Kidney (tissue), 14 donors: Measurements from ENCODE around the gene KCNQ1OT1. TPM values are rescaled to one million over a fixed set of nuclear protein-coding genes. Genes with fewer than 3 reads are reported as not detected.
A peak's percentile ranks its signal among the peaks of the same experiment; 100 is the strongest.

Experiments used
- DNase-seq, 5 donors: peaks; one replicate each; pipeline ENCODE4 v3.0.0-alpha.2; 2013 to 2020
- FAIRE-seq: peaks from 2 replicates; lab custom pipeline; 2012; peaks lifted over from hg19 to GRCh38; lab: Jason Lieb, UNC
- H3K27ac ChIP-seq, 2 donors: one replicate each; pipeline ENCODE4 v1.7.0; 2013; ENCODE audit warnings: low read depth in 2 of 2, low read length in 2 of 2, inconsistent platforms in 1 of 2
- H3K27me3 ChIP-seq: one replicate; pipeline ENCODE4 v1.7.1; 2013; ENCODE audit warnings: low read length, inconsistent platforms; ENCODE audit not compliant: control insufficient read depth, insufficient read depth
- H3K36me3 ChIP-seq, 3 donors: one replicate each; pipeline versions ENCODE4 v1.7.0 to v1.7.1; 2013; ENCODE audit warnings: low read length in 3 of 3, control low read depth in 1 of 3, inconsistent platforms in 1 of 3; ENCODE audit not compliant: insufficient read depth in 3 of 3, control insufficient read depth in 2 of 3
- H3K4me1 ChIP-seq, 3 donors: one replicate each; pipeline versions ENCODE4 v1.7.0 to v1.7.1; 2013; ENCODE audit warnings: low read length in 3 of 3, inconsistent platforms in 1 of 3, low read depth in 1 of 3; ENCODE audit not compliant: control insufficient read depth in 2 of 3, insufficient read depth in 2 of 3
- H3K4me3 ChIP-seq, 3 donors: one replicate each; pipeline versions ENCODE4 v1.7.0 to v1.8.1; 2013; ENCODE audit warnings: low read length in 3 of 3, control low read depth in 1 of 3, inconsistent platforms in 1 of 3
- H3K9ac ChIP-seq, 3 donors: one replicate each; pipeline versions ENCODE4 v1.7.0 to v1.7.1; 2013; ENCODE audit warnings: low read length in 3 of 3, control low read depth in 1 of 3, inconsistent platforms in 1 of 3
- H3K9me3 ChIP-seq, 3 donors: one replicate each; pipeline versions ENCODE4 v1.7.0 to v1.7.1; 2013; ENCODE audit warnings: low read length in 3 of 3, control low read depth in 1 of 3, inconsistent platforms in 1 of 3; ENCODE audit not compliant: control insufficient read depth in 2 of 3, insufficient read depth in 1 of 3
- CTCF ChIP-seq: IDR thresholded peaks from 3 replicates; pipeline ENCODE4 v1.5.1; 2012; ENCODE audit warnings: mild to moderate bottlenecking, moderate library complexity, borderline replicate concordance; ENCODE audit not compliant: insufficient read depth; ENCODE audit errors: extremely low read depth
- intact Hi-C: fragments of 100-400 bp; cut with DNase I; formaldehyde crosslinking; loops from one replicate; pipeline ENCODE4 v1.11.1; 2022
- polyA plus RNA-seq: library from polyadenylated mRNA; stranded (reverse); fragments of 350-450 nt; fragmentation: Illumina TruSeq; extraction: RNeasy Lipid Tissue Mini Kit (QIAGEN cat#74804); gene quantifications from one replicate; pipeline ENCODE4 v1.2.3, GENCODE V29; 2014; ENCODE audit warnings: low read depth, low replicate concordance; ENCODE audit not compliant: insufficient read depth
- total RNA-seq: library from RNA; stranded (reverse); fragmentation: NEBNext Ultra II Directional; extraction: Animal tissue kit (Norgen Biotek cat#: 25700); gene quantifications from one replicate; pipeline ENCODE4 v1.2.1, GENCODE V29; 2021
- donor health status: control.
- donor health status: control.
- donor health status: control.
- donor health status: control.
- donor health status: control.
- donor health status: DM: yes; HTN: yes; CAD: no.
- donor health status: Normal renal cell carcinoma (clear cell type).

The KCNQ1OT1 gene
- total and polyA plus RNA-seq, 2 donors from 2014 or later: 0.22 to 4.4 TPM

- FAIRE-seq (no peak), DNase-seq (peak in 1 of 5 donors; percentile 51)
- intact Hi-C loops: no loop called here
Measured at GRCh38 chr11:2572491-2573239, 127.1 kb downstream of the KCNQ1OT1 start.

GRCh38 chr11:2571598-2572281 is 128.1 kb downstream of the KCNQ1OT1 start:
- H3K4me1 ChIP-seq: no peaks in the 10 kb centered on the region
- no peak for TF ChIP-seq CTCF
- DNase-seq (peak in 2 of 5 donors; percentile 33 to 62), FAIRE-seq (no peak)
- H3K27ac ChIP-seq: no peak overlapping the region
- H3K9me3 ChIP-seq: no peaks in the 10 kb centered on the region
- no peaks in the 10 kb centered on the region for H3K36me3 ChIP-seq
- no peak overlapping the region for H3K4me3 ChIP-seq
- H3K27me3 ChIP-seq: no peaks in the 10 kb centered on the region
- intact Hi-C loops: no loop called here
- no peak overlapping the region for H3K9ac ChIP-seq

More at GRCh38 chr11:2572491-2573239, 127.1 kb downstream of the KCNQ1OT1 start:
- Histone ChIP-seq H3K9me3 (no peaks in the 10 kb centered on the region), H3K27ac (no peak overlapping the region), H3K9ac (no peak overlapping the region), H3K4me3 (no peak overlapping the region), H3K27me3 (no peaks in the 10 kb centered on the region), H3K36me3 (no peaks in the 10 kb centered on the region), H3K4me1 (no peaks in the 10 kb centered on the region)
- no peak for TF ChIP-seq CTCF

GRCh38 chr11:2570841-2571597 is 128.8 kb downstream of the KCNQ1OT1 start:
- H3K9ac ChIP-seq: no peak overlapping the region
- intact Hi-C loops: no loop called here
- no peak overlapping the region for H3K27ac ChIP-seq
- TF ChIP-seq CTCF: no peak
- no peaks in the 10 kb centered on the region for H3K27me3 ChIP-seq
- H3K36me3 ChIP-seq: no peaks in the 10 kb centered on the region
- FAIRE-seq (no peak), DNase-seq (peak in 2 of 5 donors; percentile 42 to 63)
- no peak overlapping the region for H3K4me3 ChIP-seq
- H3K4me1 ChIP-seq: no peaks in the 10 kb centered on the region
- no peaks in the 10 kb centered on the region for H3K9me3 ChIP-seq
